AG10803 (cell line): ENCODE measurements around the gene MFSD2B.
A peak's percentile ranks its signal among the peaks of the same experiment; 100 is the strongest.

ENCODE experiments used
- DNase-seq: peaks from one replicate; pipeline ENCODE4 v3.0.0; 2010; ENCODE audit warnings: low read depth
- H3K4me3 ChIP-seq: 2 replicates; pipeline ENCODE4 v1.5.1; 2011; ENCODE audit warnings: mild to moderate bottlenecking, low read length, control low read depth
- TF ChIP-seq, protein P1 (sequence below): conservative IDR thresholded peaks from 2 replicates; pipeline ENCODE4 v1.5.1; 2011; ENCODE audit warnings: mild to moderate bottlenecking, low read length, control low read depth, inconsistent platforms

MFSD2B gene

GRCh38 chr2:23994567-23994966 is 15.3 kb upstream of the MFSD2B start:
- TF ChIP-seq, protein P1, sequence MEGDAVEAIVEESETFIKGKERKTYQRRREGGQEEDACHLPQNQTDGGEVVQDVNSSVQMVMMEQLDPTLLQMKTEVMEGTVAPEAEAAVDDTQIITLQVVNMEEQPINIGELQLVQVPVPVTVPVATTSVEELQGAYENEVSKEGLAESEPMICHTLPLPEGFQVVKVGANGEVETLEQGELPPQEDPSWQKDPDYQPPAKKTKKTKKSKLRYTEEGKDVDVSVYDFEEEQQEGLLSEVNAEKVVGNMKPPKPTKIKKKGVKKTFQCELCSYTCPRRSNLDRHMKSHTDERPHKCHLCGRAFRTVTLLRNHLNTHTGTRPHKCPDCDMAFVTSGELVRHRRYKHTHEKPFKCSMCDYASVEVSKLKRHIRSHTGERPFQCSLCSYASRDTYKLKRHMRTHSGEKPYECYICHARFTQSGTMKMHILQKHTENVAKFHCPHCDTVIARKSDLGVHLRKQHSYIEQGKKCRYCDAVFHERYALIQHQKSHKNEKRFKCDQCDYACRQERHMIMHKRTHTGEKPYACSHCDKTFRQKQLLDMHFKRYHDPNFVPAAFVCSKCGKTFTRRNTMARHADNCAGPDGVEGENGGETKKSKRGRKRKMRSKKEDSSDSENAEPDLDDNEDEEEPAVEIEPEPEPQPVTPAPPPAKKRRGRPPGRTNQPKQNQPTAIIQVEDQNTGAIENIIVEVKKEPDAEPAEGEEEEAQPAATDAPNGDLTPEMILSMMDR, result no peak
- DNase-seq, result no peak
- no peak overlapping the region for H3K4me3 ChIP-seq

- TF ChIP-seq, protein P1, result no peak
- H3K4me3 ChIP-seq, result no peak overlapping the region
- DNase-seq, result no peak
Observed at GRCh38 chr2:24007693-24008092, 2.2 kb upstream of the MFSD2B start.

DNA sequence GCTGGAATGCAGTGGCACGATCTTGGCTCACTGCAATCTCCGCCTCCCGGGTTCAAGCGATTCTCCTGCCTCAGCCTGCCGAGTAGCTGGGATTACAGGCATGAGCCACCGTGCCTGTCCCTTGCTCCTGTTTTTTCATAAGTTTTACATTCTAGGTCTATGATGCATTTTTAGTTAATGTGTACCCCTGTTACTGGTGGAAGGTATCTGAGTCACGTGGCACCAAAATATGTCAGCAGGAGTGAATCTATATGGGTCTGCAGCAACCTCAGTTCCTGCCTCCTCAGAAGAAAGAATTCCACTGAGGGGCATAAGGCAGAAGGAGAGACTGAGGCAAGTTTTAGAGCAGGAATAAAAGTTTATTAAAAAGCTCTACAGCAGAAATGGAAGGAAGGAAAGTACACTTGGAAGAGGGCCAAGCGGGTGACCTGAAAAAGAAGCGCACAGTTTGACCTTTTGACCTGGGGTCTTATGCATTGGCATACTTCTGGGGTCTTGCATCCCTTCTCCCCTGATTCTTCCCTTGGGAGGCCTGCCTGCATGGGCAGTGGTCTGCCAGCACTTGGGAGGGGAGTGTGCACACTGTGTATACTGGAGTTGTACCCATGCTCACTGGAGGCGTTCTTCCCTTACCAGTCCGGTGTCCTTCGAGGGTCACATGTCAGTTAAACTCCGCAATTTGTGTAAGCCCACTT is 1.1 kb upstream of the MFSD2B start:
- H3K4me3 ChIP-seq, result no peak overlapping the region
- no peak for DNase-seq
- TF ChIP-seq, protein P1, result no peak

- no peak overlapping the region; the same call in 1 of the 2 replicates for H3K4me3 ChIP-seq
- DNase-seq, result no peak
- TF ChIP-seq, protein P1, result no peak
Observed at GRCh38 chr2:24009367-24009679, 562 bp upstream of the MFSD2B start.

DNA sequence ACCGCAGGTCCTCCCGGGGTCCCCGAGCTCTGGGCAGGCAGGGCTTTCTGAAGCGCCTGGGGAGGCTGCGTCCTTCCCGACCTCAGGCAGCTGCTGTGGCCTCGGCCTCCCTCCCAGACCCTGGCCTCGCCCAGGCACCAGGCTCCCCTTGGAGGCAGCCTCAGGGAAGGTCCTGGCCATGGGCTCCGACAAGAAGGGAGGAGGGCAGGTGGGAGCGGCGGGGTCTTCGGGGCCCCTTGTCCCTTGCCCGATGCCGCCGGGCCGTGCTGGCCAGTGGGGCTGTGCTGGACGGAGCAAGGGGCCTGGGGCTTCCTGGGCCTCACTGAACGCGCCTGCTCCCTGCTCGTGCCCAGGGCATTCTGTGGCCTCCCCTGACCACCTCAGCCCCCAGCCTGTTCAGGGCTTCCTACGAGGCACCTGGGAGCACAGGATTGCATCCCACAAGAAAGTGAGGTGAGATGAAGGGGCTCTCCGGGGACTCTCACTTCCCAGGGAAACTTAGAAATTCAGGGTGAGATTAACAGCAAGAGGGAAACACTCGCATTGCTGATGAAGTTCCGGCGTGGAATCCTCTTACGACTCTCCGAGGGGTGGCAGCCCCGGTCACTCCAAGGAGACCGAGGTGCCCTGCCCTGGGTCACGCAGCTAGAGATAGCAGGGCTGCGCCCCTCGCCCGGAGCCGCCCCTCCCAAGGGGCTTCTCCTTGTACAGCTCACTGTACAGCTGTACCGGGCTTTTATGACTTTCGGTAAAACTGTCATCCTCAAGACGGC is 778 bp downstream of the MFSD2B start:
- TF ChIP-seq, protein P1, result no peak
- no peak for DNase-seq
- H3K4me3 ChIP-seq, result peak overlapping the region; percentile 54

GRCh38 chr2:24011250-24012104 is 1.6 kb downstream of the MFSD2B start:
- no peak for DNase-seq
- TF ChIP-seq, protein P1, result no peak
- no peak overlapping the region for H3K4me3 ChIP-seq
